ENCODE data around the gene UBA7.

Gene UBA7

DNA sequence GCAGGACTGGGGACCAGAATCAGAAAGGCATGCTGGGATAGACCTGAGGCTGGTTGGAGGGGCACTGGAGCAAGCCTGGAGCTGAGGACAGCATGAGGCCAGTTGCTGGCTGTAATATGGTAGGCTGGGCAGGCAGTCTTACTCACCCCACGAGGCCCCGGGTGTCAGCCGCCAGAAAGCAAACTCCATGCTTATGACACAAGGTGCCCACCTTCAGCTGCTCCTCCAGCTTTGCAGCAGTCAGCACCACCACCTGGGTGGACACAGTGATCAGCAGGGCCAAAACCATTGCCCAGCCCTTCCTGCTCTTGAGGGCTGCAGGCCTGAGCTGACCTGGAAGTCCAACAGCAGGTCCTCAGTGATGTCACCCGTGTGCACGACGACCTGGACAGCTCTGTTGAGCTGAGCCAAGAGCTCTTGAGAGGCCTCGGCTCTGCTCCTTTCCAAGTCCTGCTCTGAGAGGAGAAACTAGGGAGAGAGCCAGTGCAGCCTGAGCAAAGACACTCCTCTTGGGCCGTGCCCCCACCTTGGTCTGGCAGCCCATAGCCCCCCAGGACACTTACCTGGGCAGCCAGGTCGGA is 747 bp downstream of the UBA7 start:
- no peak for TF ChIP-seq CTCF (IDR thresholded peaks at IDR 0.05)

DNA sequence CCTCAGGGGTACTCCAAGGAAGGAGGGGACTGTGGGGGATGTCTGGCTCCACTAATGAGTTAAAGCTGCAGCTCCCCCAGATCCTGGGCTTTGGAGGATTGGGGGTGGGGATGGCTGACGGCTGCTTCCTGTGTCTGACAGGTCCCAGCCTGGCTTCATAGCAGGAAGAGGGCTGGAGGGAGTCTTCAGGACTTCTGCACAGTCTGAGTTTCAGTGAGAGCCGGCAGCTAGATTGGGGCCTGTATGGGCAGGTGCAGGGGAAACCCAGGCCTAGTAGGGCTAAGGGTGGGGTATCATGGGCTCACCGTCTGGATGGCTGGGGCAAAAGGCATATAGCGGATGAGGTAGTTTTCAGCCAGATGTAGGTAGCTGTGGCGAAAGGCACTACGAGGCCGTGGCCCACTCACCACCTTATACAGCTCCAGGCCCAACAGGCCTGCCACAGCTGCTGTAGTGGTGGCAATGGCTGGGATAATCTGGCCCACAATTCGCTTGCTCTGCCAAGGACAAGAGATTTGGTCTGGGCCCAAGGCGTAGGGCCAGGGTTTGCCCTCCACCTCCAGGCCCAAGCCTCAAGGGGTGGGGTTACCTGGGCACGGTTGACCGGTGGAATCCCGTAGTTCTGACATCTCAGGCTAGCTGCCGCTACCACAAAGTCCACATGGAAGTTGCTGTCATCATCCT is 6.2 kb downstream of the UBA7 start:
- no peak for TF ChIP-seq CTCF (IDR thresholded peaks at IDR 0.05)

DNA sequence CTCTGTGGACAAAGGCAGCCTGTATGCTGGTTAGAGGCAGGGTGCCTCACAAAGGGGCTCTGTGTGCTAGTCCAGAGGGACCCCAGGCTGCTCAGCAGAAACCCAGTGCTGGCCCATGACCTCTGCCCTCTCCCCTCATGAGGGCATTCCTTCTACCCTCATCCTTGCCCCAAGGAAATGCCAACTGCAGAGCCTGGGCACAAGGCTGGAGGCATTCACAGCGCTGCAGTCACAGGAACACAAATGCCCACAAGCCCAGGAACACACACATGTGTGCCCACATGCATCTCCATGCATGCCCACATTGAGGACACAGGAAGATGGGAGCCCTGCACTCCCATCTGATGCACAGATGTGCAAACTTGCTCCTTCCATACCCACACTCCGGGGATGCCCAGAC is 6.9 kb downstream of the UBA7 start:
- TF ChIP-seq CTCF (IDR thresholded peaks at IDR 0.05), result no peak

DNA sequence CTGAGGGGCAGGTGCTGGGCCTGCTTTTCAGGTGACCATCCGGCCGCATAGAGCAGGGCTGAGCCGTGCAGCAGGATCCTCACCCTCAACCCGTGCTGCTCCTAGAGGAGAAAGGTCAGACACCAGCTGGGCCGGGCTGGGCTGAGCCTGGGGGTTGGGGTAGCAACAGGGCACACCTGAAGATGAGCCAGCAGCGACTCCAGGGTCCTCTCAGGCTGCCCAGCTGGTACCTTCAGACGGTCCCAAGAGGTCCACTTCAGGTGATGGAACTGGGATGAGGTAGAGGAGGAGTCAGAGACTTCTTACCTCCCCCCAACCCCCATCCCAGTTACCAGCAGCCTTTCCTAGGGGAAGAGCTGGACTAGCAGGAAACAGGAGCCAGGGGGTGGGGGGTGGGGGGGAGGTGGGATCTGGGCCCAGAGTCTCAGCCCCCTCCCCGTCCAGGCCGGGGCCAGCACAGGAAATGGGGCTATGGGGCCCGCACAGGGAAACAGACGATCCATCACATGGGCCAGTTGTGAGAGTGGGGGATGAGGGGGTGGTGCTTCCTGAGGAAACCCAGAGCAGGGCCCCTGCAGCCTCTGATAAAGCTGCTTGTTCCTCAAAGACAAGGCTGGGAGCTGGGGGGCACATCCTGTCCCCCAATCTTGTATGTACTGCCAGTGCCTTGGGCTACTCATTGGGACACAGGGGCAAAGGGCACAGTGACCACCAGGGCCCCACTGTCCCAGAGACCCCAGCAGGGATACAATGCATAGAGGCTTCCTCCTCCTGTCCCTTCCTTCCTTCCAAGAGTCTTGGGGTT is 7.7 kb downstream of the UBA7 start:
- no peak for TF ChIP-seq CTCF (IDR thresholded peaks at IDR 0.05)

DNA sequence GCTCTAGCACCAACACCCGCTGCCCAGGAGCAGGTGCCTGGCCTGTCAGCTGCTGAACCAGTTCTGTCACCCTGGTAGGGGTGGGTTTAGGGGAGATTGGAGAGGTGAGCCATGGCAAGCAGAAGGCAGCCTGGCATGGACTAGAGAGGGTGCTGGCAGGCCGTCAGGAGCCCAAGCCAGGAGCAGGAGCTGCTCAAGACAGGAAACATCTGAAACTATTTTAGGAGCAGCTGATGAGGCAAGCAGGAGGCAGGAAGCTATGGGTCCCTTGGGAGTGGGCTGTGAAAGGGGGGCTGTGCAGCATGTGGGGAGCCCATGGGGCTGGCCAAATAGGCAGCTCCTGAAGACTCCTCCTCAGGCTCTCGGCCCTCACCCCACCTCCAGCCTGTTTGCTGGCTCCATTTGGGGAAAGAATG is 8.4 kb downstream of the UBA7 start:
- no peak for TF ChIP-seq CTCF (IDR thresholded peaks at IDR 0.05)

GRCh38 chr3:49804141-49805041 is 9.4 kb downstream of the UBA7 start:
- no peak for TF ChIP-seq CTCF (IDR thresholded peaks at IDR 0.05)

Data from LNCAP (cell line).